ENCODE data around the gene NPPB. TPM values are rescaled to one million over a fixed set of nuclear protein-coding genes. Genes with fewer than 3 reads are reported as not detected.

The NPPB gene
- total and polyA plus RNA-seq, 5 donors from 2014 or later, result not detected

GRCh38 chr1:11833497-11833896, 25.2 kb downstream of the NPPB start:
- Mint-ChIP-seq H3K9me3 (no peaks in the 10 kb centered on the region), H3K36me3 (peaks cover 24% of the 10 kb centered on the region), H3K27ac (no peak overlapping the region), H3K27me3 (no peaks in the 10 kb centered on the region), H3K4me1 (peaks cover 0 to under 1% (median under 1%) of the 10 kb centered on the region in 4 donors), H3K4me3 (no peak overlapping the region)
- H3K27ac ChIP-seq (ENCODE audit: insufficient read depth, low read length, poor library complexity, severe bottlenecking), result no peak overlapping the region
- no peak overlapping the region for H3K4me3 ChIP-seq (ENCODE audit: low read depth, low read length)
- no peaks in the 10 kb centered on the region for H3K4me1 ChIP-seq (ENCODE audit: control insufficient read depth, insufficient read depth, low read length, poor library complexity, severe bottlenecking)
- DNase-seq (no peak), ATAC-seq (ENCODE audit: low read depth in 2 of 2) (no peak)
- H3K36me3 ChIP-seq (ENCODE audit: control insufficient read depth, insufficient read depth, low read length), result peaks cover 64% of the 10 kb centered on the region
- no peaks in the 10 kb centered on the region for H3K27me3 ChIP-seq (ENCODE audit: control insufficient read depth, insufficient read depth, low read length)
- H3K9me3 ChIP-seq (ENCODE audit: control insufficient read depth in 2 of 2, low read length in 2 of 2), result no peaks in the 10 kb centered on the region

DNA sequence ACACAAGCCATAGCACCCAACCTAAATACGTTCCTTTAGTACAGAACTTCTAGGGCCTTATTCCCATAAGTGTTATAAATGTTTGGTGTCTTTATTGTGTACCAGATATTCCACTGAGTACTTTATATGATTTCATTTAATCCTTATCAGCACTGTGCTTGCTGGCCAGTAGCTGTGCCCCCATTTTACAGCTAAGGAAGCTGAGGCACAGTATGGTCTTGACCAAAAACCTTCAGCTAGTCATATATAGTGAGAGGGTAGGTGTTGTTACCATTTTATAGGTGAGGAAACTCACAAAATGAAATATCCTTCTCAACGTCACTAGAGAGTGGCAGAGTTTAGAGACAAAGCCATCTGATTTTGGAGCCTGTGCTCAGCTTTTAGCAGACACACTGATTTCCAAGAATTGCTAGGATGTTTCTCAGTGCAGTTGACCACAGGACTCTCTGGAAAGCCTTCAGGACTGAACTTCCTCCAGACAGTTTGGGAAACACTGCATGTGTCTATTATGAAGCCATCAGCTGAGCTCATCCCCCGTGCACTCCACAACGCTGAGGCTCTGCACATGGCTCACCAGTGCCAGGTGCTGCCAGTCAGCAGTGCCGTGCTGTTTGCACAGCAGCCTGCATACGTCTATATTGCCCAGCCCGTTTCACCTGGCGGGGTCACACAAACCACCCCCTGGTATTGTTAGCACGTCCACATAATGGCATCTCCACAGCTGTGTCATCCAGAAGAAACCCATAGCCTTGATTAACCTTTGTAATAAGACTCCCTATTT, 26.6 kb downstream of the NPPB start:
- no peak for ATAC-seq (ENCODE audit: low read depth in 2 of 2)
- Mint-ChIP-seq H3K4me3 (no peak overlapping the region), H3K9me3 (no peaks in the 10 kb centered on the region), H3K36me3 (peaks cover 22% of the 10 kb centered on the region), H3K27me3 (no peaks in the 10 kb centered on the region), H3K27ac (no peak overlapping the region), H3K4me1 (no peaks in the 10 kb centered on the region)
- no peaks in the 10 kb centered on the region for H3K27me3 ChIP-seq (ENCODE audit: control insufficient read depth, insufficient read depth, low read length)
- DNase-seq, result no peak
- peaks cover 60% of the 10 kb centered on the region for H3K36me3 ChIP-seq (ENCODE audit: control insufficient read depth, insufficient read depth, low read length)
- H3K27ac ChIP-seq (ENCODE audit: insufficient read depth, low read length, poor library complexity, severe bottlenecking), result no peak overlapping the region
- no peaks in the 10 kb centered on the region for H3K4me1 ChIP-seq (ENCODE audit: control insufficient read depth, insufficient read depth, low read length, poor library complexity, severe bottlenecking)
- no peak overlapping the region for H3K4me3 ChIP-seq (ENCODE audit: low read depth, low read length)
- H3K9me3 ChIP-seq (ENCODE audit: control insufficient read depth in 2 of 2, low read length in 2 of 2), result no peaks in the 10 kb centered on the region

DNA sequence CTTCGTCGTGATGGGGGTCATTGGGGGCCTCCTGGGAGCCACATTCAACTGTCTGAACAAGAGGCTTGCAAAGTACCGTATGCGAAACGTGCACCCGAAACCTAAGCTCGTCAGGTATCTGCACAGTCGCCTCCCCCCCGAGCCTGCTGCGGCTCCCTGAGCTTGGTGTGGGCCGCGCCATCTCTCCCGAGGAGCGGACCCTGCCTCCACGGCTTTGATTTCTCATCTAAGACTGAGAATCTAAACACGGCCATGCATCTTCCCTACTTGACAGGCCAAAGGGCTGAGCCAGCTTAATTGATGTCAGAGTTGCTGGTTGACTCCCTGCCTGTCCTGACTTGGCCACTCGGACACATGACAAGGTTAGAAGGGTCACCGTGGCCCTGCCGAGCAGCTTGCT, 30.2 kb downstream of the NPPB start:
- H3K4me3 Mint-ChIP-seq, result no peak overlapping the region

DNA sequence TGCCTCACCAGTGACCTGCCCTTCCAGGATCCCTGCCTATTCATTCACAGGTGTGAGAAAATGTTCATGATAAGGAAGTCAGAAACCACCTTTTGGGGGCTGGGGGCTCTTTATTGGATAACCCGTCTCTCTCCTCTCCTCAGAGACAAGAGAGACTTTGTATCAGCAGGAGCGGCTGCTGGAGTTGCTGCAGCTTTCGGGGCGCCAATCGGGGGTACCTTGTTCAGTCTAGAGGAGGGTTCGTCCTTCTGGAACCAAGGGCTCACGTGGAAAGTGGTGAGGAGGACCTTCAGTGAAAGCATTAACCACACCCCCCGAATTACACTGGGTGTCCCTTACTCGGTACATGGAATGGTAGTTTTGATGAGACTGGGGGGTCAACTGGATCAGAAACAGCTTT, 31.8 kb downstream of the NPPB start:
- no peaks in the 10 kb centered on the region for H3K9me3 ChIP-seq (ENCODE audit: control insufficient read depth in 2 of 2, low read length in 2 of 2)
- H3K27ac ChIP-seq (ENCODE audit: insufficient read depth, low read length, poor library complexity, severe bottlenecking), result no peak overlapping the region
- Mint-ChIP-seq H3K27me3 (no peaks in the 10 kb centered on the region), H3K36me3 (peaks cover 14% of the 10 kb centered on the region), H3K4me1 (peaks cover 0 to 2% (median 0%) of the 10 kb centered on the region in 4 donors), H3K27ac (no peak overlapping the region), H3K9me3 (no peaks in the 10 kb centered on the region), H3K4me3 (no peak overlapping the region)
- no peaks in the 10 kb centered on the region for H3K4me1 ChIP-seq (ENCODE audit: control insufficient read depth, insufficient read depth, low read length, poor library complexity, severe bottlenecking)
- ATAC-seq (ENCODE audit: low read depth in 2 of 2) (no peak), DNase-seq (no peak)
- H3K4me3 ChIP-seq (ENCODE audit: low read depth, low read length), result no peak overlapping the region
- no peaks in the 10 kb centered on the region for H3K27me3 ChIP-seq (ENCODE audit: control insufficient read depth, insufficient read depth, low read length)
- peaks cover 61% of the 10 kb centered on the region for H3K36me3 ChIP-seq (ENCODE audit: control insufficient read depth, insufficient read depth, low read length)

More for the DNA sequence above, 30.2 kb downstream of the NPPB start:
- H3K27ac Mint-ChIP-seq, result no peak overlapping the region
- DNase-seq (no peak), ATAC-seq (ENCODE audit: low read depth in 2 of 2) (no peak)
- peaks cover 0 to 2% (median 0%) of the 10 kb centered on the region in 4 donors for H3K4me1 Mint-ChIP-seq
- Histone ChIP-seq H3K27me3 (ENCODE audit: control insufficient read depth, insufficient read depth, low read length) (no peaks in the 10 kb centered on the region), H3K4me1 (ENCODE audit: control insufficient read depth, insufficient read depth, low read length, poor library complexity, severe bottlenecking) (no peaks in the 10 kb centered on the region), H3K9me3 (ENCODE audit: control insufficient read depth in 2 of 2, low read length in 2 of 2) (no peaks in the 10 kb centered on the region), H3K4me3 (ENCODE audit: low read depth, low read length) (no peak overlapping the region), H3K27ac (ENCODE audit: insufficient read depth, low read length, poor library complexity, severe bottlenecking) (no peak overlapping the region), H3K36me3 (ENCODE audit: control insufficient read depth, insufficient read depth, low read length) (peaks cover 67% of the 10 kb centered on the region)
- H3K9me3 Mint-ChIP-seq, result no peaks in the 10 kb centered on the region
- peaks cover 20% of the 10 kb centered on the region for H3K36me3 Mint-ChIP-seq
- no peaks in the 10 kb centered on the region for H3K27me3 Mint-ChIP-seq

- H3K27me3 ChIP-seq (ENCODE audit: control insufficient read depth, insufficient read depth, low read length), result no peaks in the 10 kb centered on the region
- no peaks in the 10 kb centered on the region for H3K27me3 Mint-ChIP-seq
- no peak overlapping the region for H3K27ac ChIP-seq (ENCODE audit: insufficient read depth, low read length, poor library complexity, severe bottlenecking)
- no peaks in the 10 kb centered on the region for H3K9me3 Mint-ChIP-seq
- H3K4me1 Mint-ChIP-seq, result peaks cover 0 to 2% (median 0%) of the 10 kb centered on the region in 4 donors
- peaks cover 13% of the 10 kb centered on the region for H3K36me3 Mint-ChIP-seq
- no peak overlapping the region for H3K27ac Mint-ChIP-seq
- H3K4me3 Mint-ChIP-seq, result no peak overlapping the region
- DNase-seq, result no peak
- H3K9me3 ChIP-seq (ENCODE audit: control insufficient read depth in 2 of 2, low read length in 2 of 2), result no peaks in the 10 kb centered on the region
- peaks cover 57% of the 10 kb centered on the region for H3K36me3 ChIP-seq (ENCODE audit: control insufficient read depth, insufficient read depth, low read length)
- H3K4me3 ChIP-seq (ENCODE audit: low read depth, low read length), result no peak overlapping the region
- H3K4me1 ChIP-seq (ENCODE audit: control insufficient read depth, insufficient read depth, low read length, poor library complexity, severe bottlenecking), result no peaks in the 10 kb centered on the region
- no peak for ATAC-seq (ENCODE audit: low read depth in 2 of 2)
These were observed 33.6 kb downstream of the NPPB start for GRCh38 chr1:11825131-11825530.

GRCh38 chr1:11823366-11824137, 35.2 kb downstream of the NPPB start:
- Histone ChIP-seq H3K27ac (ENCODE audit: insufficient read depth, low read length, poor library complexity, severe bottlenecking) (no peak overlapping the region), H3K4me3 (ENCODE audit: low read depth, low read length) (no peak overlapping the region), H3K4me1 (ENCODE audit: control insufficient read depth, insufficient read depth, low read length, poor library complexity, severe bottlenecking) (no peaks in the 10 kb centered on the region), H3K9me3 (ENCODE audit: control insufficient read depth in 2 of 2, low read length in 2 of 2) (no peaks in the 10 kb centered on the region), H3K27me3 (ENCODE audit: control insufficient read depth, insufficient read depth, low read length) (no peaks in the 10 kb centered on the region), H3K36me3 (ENCODE audit: control insufficient read depth, insufficient read depth, low read length) (peaks cover 54% of the 10 kb centered on the region)
- peaks cover 0 to 2% (median 0%) of the 10 kb centered on the region in 7 donors for H3K9me3 Mint-ChIP-seq
- H3K27ac Mint-ChIP-seq, result no peak overlapping the region
- no peak for DNase-seq
- H3K27me3 Mint-ChIP-seq, result no peaks in the 10 kb centered on the region
- H3K4me3 Mint-ChIP-seq, result no peak overlapping the region
- peaks cover 0 to 9% (median 3%) of the 10 kb centered on the region in 4 donors for H3K4me1 Mint-ChIP-seq
- no peak for ATAC-seq (ENCODE audit: low read depth in 2 of 2)
- H3K36me3 Mint-ChIP-seq, result peaks cover 17% of the 10 kb centered on the region

- ATAC-seq (ENCODE audit: low read depth in 2 of 2), result no peak
These were observed 36.7 kb downstream of the NPPB start for GRCh38 chr1:11822091-11822490.

More at GRCh38 chr1:11822091-11822490, 36.7 kb downstream of the NPPB start:
- peaks cover 57% of the 10 kb centered on the region for H3K36me3 ChIP-seq (ENCODE audit: control insufficient read depth, insufficient read depth, low read length)
- DNase-seq, result no peak
- no peaks in the 10 kb centered on the region for H3K27me3 ChIP-seq (ENCODE audit: control insufficient read depth, insufficient read depth, low read length)
- no peak overlapping the region for H3K27ac ChIP-seq (ENCODE audit: insufficient read depth, low read length, poor library complexity, severe bottlenecking)
- no peaks in the 10 kb centered on the region for H3K4me1 ChIP-seq (ENCODE audit: control insufficient read depth, insufficient read depth, low read length, poor library complexity, severe bottlenecking)
- no peaks in the 10 kb centered on the region for H3K9me3 ChIP-seq (ENCODE audit: control insufficient read depth in 2 of 2, low read length in 2 of 2)
- no peak overlapping the region for H3K4me3 ChIP-seq (ENCODE audit: low read depth, low read length)
- no peak overlapping the region for H3K4me3 Mint-ChIP-seq
- H3K27me3 Mint-ChIP-seq, result no peaks in the 10 kb centered on the region
- peaks cover 0 to 2% (median 0%) of the 10 kb centered on the region in 7 donors for H3K9me3 Mint-ChIP-seq
- H3K4me1 Mint-ChIP-seq, result peaks cover 0 to 9% (median 4%) of the 10 kb centered on the region in 4 donors
- peaks cover 21% of the 10 kb centered on the region for H3K36me3 Mint-ChIP-seq
- H3K27ac Mint-ChIP-seq, result no peak overlapping the region
